LHCN-M2 (cell line): ENCODE measurements around the gene FAM47E. TPM values are rescaled to one million over a fixed set of nuclear protein-coding genes. Genes with fewer than 3 reads are reported as not detected.
A peak's percentile ranks its signal among the peaks of the same experiment; 100 is the strongest.
"Not testable (repeated sequence)": the region's sequence is repeated elsewhere in the genome, so short reads cannot be mapped to it uniquely, and the experiment has no call there.

Experiments used
- DNase-seq: peaks from one replicate; pipeline ENCODE4 v3.0.0-alpha.2; 2012; ENCODE audit warnings: low read depth
- total RNA-seq: library from RNA; depleted of rRNA; stranded (reverse); fragments of >200 nt; gene quantifications from 2 replicates; pipeline ENCODE4 v1.2.3, GENCODE V29; 2014

FAM47E gene
- total RNA-seq, 1 experiment from 2014 or later = 0.11 TPM

GRCh38 chr4:76224171-76224570 lies 27.4 kb upstream of the FAM47E start:
- DNase-seq = no peak

GRCh38 chr4:76226418-76226817 lies 25.1 kb upstream of the FAM47E start:
- no peak for DNase-seq

- no peak for DNase-seq
Measured at GRCh38 chr4:76232681-76233080, 18.8 kb upstream of the FAM47E start.

GRCh38 chr4:76233083-76233482 lies 18.4 kb upstream of the FAM47E start:
- no peak for DNase-seq

- no peak for DNase-seq
Measured at GRCh38 chr4:76233529-76233928, 18.0 kb upstream of the FAM47E start.

- no peak for DNase-seq
Measured at GRCh38 chr4:76233967-76234678, 17.4 kb upstream of the FAM47E start.

GRCh38 chr4:76234679-76235044 lies 16.9 kb upstream of the FAM47E start:
- DNase-seq = no peak

- DNase-seq = no peak
Measured at GRCh38 chr4:76235407-76235806, 16.1 kb upstream of the FAM47E start.

- DNase-seq = no peak
Measured at GRCh38 chr4:76235915-76236314, 15.6 kb upstream of the FAM47E start.

- DNase-seq = peak; percentile 34
Measured at GRCh38 chr4:76238236-76238635, 13.3 kb upstream of the FAM47E start.

- DNase-seq = no peak
Measured at GRCh38 chr4:76238701-76239100, 12.8 kb upstream of the FAM47E start.

- DNase-seq = no peak
Measured at GRCh38 chr4:76240236-76240635, 11.3 kb upstream of the FAM47E start.

- DNase-seq = not testable (repeated sequence)
Measured at GRCh38 chr4:76243877-76244276, 7.6 kb upstream of the FAM47E start.

GRCh38 chr4:76246025-76246424 lies 5.5 kb upstream of the FAM47E start:
- DNase-seq = no peak

GRCh38 chr4:76246852-76247251 lies 4.7 kb upstream of the FAM47E start:
- no peak for DNase-seq

GRCh38 chr4:76250962-76251361 lies 559 bp upstream of the FAM47E start:
- no peak for DNase-seq

GRCh38 chr4:76252271-76252653 lies 741 bp downstream of the FAM47E start:
- DNase-seq = no peak

- DNase-seq = no peak
Measured at GRCh38 chr4:76253511-76253910, 2.0 kb downstream of the FAM47E start.

- DNase-seq = no peak
Measured at GRCh38 chr4:76256032-76256431, 4.5 kb downstream of the FAM47E start.

- DNase-seq = no peak
Measured at GRCh38 chr4:76256968-76257367, 5.4 kb downstream of the FAM47E start.

GRCh38 chr4:76257824-76258223 lies 6.3 kb downstream of the FAM47E start:
- no peak for DNase-seq

GRCh38 chr4:76260571-76260970 lies 9.1 kb downstream of the FAM47E start:
- DNase-seq = no peak

GRCh38 chr4:76265631-76266218 lies 14.2 kb downstream of the FAM47E start:
- DNase-seq = no peak

GRCh38 chr4:76266627-76267026 lies 15.1 kb downstream of the FAM47E start:
- DNase-seq = no peak
